GM21526 (cell line): ENCODE results near the gene TMEM214.

Experiments
- ATAC-seq: cut with Tn5 transposase; IDR thresholded peaks from one replicate; pipeline ENCODE4 v1.9.1; 2021; ENCODE audit warnings: moderate library complexity; ENCODE audit not compliant: unreplicated experiment, low FRiP score

TMEM214 gene, protein sequence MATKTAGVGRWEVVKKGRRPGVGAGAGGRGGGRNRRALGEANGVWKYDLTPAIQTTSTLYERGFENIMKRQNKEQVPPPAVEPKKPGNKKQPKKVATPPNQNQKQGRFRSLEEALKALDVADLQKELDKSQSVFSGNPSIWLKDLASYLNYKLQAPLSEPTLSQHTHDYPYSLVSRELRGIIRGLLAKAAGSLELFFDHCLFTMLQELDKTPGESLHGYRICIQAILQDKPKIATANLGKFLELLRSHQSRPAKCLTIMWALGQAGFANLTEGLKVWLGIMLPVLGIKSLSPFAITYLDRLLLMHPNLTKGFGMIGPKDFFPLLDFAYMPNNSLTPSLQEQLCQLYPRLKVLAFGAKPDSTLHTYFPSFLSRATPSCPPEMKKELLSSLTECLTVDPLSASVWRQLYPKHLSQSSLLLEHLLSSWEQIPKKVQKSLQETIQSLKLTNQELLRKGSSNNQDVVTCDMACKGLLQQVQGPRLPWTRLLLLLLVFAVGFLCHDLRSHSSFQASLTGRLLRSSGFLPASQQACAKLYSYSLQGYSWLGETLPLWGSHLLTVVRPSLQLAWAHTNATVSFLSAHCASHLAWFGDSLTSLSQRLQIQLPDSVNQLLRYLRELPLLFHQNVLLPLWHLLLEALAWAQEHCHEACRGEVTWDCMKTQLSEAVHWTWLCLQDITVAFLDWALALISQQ

GRCh38 chr2:27032495-27033252 lies at the start of gene TMEM214:
TSS of gene TMEM214 (plus strand) at chr2:27032965. CDS start at chr2:27033016, 51 bp downstream.
- ATAC-seq, result peak; percentile 83

DNA sequence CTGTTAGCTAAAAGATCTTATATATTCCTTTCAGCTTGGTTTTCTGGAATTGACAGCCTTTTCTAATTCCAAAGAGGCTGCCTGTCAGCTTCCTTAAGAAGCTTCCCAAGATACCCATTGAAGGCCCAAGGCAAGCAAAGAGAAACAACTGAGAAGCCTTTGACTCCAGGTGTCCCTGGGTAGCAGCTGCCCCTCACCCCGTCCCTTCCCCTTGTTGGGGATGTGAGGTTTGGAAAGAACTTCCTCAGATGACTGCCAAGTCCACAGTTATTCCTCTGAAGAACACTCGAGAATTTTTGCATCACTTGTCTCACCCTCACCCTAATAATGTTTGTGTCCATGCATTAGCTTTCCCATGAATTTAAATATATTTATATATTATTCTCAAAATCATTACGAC lies 49.0 kb upstream of the TMEM214 start:
- no peak for ATAC-seq

DNA sequence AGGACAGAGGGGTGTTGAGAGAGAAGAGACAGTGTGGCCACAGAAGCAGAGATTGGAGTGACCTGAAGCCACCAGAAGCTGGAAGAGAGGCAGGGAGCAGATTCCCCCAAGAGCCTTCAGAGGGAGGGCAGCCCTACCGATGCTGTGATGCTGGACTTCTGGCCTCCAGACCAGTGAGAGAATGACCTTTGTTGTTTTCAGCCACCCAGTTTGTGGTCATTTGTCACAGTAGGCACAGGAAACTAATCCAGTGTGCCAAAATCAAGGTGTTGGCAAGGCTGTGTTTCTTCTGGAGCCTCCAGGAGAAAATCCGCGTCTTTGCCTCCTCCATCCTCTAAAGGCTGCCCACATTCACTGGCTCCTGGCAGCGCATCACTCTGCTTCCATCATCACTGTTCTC lies 47.0 kb upstream of the TMEM214 start:
- no peak for ATAC-seq

DNA sequence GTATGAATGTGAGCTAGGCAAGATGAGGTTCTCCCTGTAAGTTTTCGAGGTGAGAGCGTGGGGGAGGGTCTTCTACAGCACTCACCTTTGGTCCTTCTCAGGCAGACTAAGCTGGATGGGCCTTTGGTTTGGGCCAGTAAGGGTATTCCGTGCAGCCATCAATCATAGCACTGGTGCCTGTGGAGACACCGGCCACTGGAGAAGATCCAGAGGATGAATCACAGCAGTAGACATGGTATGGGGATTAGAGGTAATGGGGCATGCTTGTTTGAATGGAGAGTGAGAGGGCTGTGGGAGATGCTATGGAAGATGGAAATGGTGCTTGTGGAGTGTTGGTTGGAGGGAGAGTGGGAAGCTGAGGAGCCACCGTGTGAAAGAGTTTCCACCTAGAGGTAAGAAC lies 46.2 kb upstream of the TMEM214 start:
- no peak for ATAC-seq

- ATAC-seq, result no peak
Observed at GRCh38 chr2:26988058-26988860, 44.5 kb upstream of the TMEM214 start.

DNA sequence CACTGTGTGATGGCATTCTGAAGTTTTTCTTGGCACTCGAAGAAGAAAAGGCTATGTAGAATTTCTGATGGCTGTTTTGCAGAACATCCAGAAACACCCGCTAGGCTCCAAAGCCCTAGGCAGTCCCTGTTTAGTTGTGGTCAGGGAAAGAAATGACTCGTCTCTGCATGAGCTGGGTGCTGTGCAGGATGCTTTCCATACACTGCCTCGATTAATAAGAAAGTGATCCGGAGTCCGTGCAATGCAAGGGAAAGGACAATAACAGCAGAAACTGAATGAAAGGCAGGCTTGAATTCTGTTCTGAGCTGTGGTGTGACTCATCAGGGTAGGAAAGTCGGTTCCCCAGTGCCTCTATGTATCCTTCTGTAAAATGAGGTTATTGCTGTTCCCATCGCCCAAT lies 43.6 kb upstream of the TMEM214 start:
- ATAC-seq, result no peak

- no peak for ATAC-seq
Observed at GRCh38 chr2:26991717-26992116, 41.0 kb upstream of the TMEM214 start.

- no peak for ATAC-seq
Observed at GRCh38 chr2:26993768-26994167, 39.0 kb upstream of the TMEM214 start.

DNA sequence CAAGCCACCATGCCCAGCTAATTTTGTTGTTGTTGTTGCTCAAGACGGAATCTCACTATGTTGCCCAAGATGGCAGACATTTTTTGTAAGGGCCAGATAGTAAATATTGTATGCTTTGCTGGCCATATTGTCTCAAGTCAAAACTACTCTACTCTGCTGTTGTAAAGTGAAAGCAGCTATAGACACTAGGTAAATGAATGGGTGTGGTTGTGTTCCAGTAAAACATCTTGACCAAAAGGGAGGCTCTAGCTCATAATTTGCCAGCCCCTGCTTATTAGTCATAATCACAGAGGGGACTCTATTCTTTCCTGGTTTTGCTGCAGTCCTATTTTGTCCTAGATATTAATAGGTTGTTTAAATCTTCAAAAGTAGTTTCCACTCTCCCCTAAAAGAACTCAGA lies 37.8 kb upstream of the TMEM214 start:
- ATAC-seq, result no peak

GRCh38 chr2:26997394-26997793 lies 35.4 kb upstream of the TMEM214 start:
- no peak for ATAC-seq

DNA sequence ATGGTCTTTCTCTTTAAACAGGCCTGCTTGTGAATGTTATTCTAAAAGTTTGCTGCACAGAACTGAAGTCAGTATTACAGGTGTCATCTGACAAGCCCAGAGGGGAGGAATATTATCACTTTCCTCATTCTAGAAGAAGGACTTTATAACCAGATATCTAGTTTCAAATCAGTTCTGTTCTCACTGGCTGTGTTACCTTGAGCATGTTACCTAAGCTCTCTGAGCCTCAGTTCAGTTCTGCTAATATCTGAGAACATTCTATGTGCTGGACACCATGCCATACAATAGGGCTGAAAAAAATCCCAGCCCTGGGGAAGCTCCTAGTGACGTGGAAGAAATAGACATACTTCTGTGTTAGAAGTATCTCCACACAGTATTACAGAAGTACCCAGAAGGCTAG lies 34.4 kb upstream of the TMEM214 start:
- ATAC-seq, result no peak

- ATAC-seq, result no peak
Observed at GRCh38 chr2:27000228-27000627, 32.5 kb upstream of the TMEM214 start.

GRCh38 chr2:27000995-27001394 lies 31.8 kb upstream of the TMEM214 start:
- ATAC-seq, result no peak

- no peak for ATAC-seq
Observed at GRCh38 chr2:27001950-27002349, 30.8 kb upstream of the TMEM214 start.

DNA sequence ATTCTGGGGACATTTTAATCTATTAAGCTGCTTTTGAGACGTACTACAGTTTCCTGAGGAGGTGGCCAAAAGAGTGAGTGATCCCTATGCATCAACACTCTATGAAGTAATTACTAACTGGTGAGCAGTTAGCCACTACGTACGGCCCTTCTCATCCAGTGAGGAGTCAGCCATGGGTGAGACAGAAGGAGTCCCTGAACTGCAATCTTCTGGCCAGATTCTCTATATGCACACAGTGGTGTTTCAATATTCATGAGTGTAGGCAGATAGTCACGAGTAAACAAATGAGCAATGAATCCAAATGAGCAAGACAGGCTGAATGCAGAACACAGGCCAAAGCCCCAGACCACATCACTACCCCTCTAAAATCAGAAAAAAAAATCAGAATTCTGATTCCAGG lies 29.8 kb upstream of the TMEM214 start:
- no peak for ATAC-seq

- no peak for ATAC-seq
Observed at GRCh38 chr2:27003857-27004256, 28.9 kb upstream of the TMEM214 start.

DNA sequence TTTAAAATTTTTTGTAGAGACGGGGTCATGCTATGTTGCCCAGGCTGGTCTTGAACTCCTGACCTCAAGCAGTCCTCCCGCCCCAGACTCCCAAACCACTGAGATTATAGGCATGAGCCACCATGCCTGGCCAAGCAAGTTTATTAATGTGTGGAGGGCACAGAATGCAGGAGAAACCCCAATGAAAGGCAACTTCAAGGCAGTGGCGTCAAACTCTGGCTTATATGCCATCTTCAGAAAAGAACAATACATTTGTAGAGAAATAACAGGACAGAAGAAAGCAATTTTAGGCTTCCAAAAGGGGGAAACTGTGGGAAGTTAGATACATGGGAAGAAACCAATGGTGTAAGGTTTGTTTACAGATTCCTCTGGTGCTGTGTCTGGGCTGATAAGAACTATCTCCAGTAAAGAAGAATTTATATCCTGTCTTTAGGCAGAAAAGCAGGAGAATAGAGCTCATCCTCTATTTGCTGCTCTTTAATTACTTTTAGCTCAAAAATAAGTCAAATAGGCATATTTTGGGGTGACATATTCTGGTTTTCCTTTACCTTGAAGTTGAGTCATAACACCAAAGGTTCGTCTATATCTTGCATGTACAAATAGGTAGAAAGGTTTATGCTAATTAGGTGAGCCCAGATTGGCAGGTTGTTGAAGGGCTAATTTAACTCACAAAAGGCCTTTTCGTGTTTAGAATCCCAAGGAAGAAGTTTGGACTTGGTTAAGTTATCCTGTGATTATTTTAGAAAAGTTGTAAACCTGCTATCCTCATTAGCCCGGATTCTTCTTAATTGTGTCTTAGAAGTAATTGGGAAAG lies 26.0 kb upstream of the TMEM214 start:
- no peak for ATAC-seq

DNA sequence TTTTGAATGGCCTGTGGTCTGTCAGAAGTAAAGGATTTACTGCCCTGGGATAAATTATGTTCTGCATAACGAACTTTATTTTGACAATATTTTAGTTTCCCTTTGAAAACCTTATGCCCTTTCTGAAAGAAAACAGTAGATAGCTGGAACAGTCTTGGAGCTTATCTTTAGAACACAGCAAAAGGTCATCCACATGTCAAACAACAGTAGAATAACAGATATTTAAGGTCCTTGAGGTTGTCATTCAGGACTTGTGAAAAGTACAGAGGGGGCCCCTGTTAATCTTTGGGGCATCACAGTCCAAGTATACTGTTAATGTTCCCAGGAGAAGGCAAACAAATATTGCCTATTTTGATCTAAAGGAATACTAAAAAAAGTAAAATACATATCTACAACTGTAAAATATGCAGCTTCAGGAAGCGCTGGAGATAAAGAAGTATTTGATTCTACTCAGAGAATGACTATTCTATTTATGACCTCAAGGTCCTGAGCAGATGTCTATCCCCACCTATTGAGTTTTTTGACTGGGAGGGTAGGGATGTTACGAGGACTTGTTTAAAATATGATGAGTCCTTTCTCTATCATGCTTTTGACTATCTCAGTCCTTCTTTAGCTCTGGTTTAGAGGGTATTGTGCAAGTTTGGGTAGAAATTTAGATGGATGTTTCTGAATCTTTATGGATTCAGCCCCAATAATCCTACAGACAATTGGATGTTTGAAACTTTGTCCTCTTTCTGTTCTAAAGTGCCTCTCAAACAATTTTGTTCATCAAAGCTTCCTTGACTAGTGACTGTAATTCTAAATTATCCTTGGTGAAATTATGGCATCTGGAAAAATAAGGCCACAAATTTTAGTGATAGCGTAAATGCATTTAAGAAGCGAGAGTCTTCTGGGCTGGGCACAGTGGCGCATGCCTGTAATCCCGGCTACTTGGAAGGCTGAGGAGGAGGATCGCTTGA lies 25.1 kb upstream of the TMEM214 start:
- no peak for ATAC-seq

GRCh38 chr2:27008678-27009077 lies 24.1 kb upstream of the TMEM214 start:
- no peak for ATAC-seq
